Activated CD8-positive, alpha-beta T cell treated with anti-CD3 and anti-CD28 coated beads for 36 hours (primary cell): Measurements from ENCODE around the gene PPP1R27. TPM values are rescaled to one million over a fixed set of nuclear protein-coding genes. Genes with fewer than 3 reads are reported as not detected.

Experiments used
- ATAC-seq: fragments of 200-7000 bp; cut with Tn5 transposase; one replicate; pipeline ENCODE4 v1.10.0; 2021; ENCODE audit warnings: mild to moderate bottlenecking, moderate library complexity
- CTCF ChIA-PET: fragments of 350-600 bp; sonication (Branson Sonifier 250); formaldehyde crosslinking; loops from one replicate; lab custom pipeline; 2021; ENCODE audit warnings: antibody characterized with exemption; lab: Charles Lee
- POLR2A ChIA-PET: fragments of 350-600 bp; sonication (Branson Sonifier 250); formaldehyde crosslinking; loops from one replicate; lab custom pipeline; 2021; ENCODE audit warnings: antibody characterized with exemption; lab: Charles Lee
- DNase-seq: peaks from one replicate; pipeline ENCODE4 v3.0.0-alpha.2; 2020
- H3K27ac Mint-ChIP-seq: one replicate; pipeline ENCODE4 v1.8.0; 2021; ENCODE audit warnings: mild to moderate bottlenecking, mixed read lengths
- H3K27me3 Mint-ChIP-seq: one replicate; pipeline ENCODE4 v1.8.0; 2021; ENCODE audit warnings: mixed read lengths
- H3K36me3 Mint-ChIP-seq: one replicate; pipeline ENCODE4 v1.8.0; 2021; ENCODE audit warnings: low read depth, mixed read lengths
- H3K4me1 Mint-ChIP-seq: one replicate; pipeline ENCODE4 v1.8.0; 2021; ENCODE audit warnings: low read depth, mixed read lengths
- H3K4me3 Mint-ChIP-seq: one replicate; pipeline ENCODE4 v1.8.0; 2021; ENCODE audit warnings: mild to moderate bottlenecking, moderate library complexity, mixed read lengths
- H3K9me3 Mint-ChIP-seq: one replicate; pipeline ENCODE4 v1.8.0; 2021; ENCODE audit warnings: mixed read lengths
- intact Hi-C: fragments of 100-400 bp; cut with micrococcal nuclease; formaldehyde crosslinking; loops from one replicate; pipeline ENCODE4 v1.10.0; 2022
- total RNA-seq, 2 experiments: library from RNA; stranded (reverse); gene quantifications; one replicate each; pipeline ENCODE4 v1.2.3, GENCODE V29; 2021
- TF ChIP-seq, protein P1 (sequence below): fragments of 200-600 bp; IDR thresholded peaks from one replicate; pipeline ENCODE4 v1.8.0; 2022; ENCODE audit warnings: antibody characterized with exemption, mild to moderate bottlenecking

The PPP1R27 gene
- total RNA-seq, 2 experiments from 2014 or later: not detected

DNA sequence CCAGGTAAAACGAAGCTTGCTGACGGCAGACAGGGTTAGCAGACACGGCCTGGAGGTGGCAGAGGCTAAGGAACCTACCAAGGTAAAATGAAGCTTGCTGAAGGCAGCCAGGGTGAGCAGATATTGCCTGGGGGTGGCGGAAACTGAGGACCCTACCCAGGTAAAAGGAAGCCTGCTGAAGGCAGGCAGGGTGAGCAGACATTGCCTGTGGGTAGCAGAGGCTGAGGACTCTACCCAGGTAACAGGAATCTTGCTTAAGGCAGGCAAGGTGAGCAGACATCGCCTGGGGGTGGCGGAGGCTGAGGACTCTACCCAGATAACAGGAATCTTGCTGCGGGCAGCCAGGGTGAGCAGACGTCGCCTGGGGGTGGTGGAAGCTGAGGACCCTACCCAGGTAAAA is 33.5 kb downstream of the PPP1R27 start:
- ChIA-PET POLR2A (interaction anchor here (1.0 kb wide), 1 partner anchor 204 kb away, joined by 3 read pairs; no protein-coding TSS in a partner anchor), CTCF (interaction anchor here (1.6 kb wide), 1 partner anchor 63 kb away, joined by 4 read pairs; no protein-coding TSS in a partner anchor)
- Mint-ChIP-seq H3K27ac (no peak overlapping the region), H3K36me3 (no peaks in the 10 kb centered on the region), H3K4me3 (no peak overlapping the region), H3K9me3 (no peaks in the 10 kb centered on the region), H3K27me3 (peaks cover 29% of the 10 kb centered on the region), H3K4me1 (no peaks in the 10 kb centered on the region)
- no peak for DNase-seq
- intact Hi-C loops: no loop called here
- TF ChIP-seq, protein P1, sequence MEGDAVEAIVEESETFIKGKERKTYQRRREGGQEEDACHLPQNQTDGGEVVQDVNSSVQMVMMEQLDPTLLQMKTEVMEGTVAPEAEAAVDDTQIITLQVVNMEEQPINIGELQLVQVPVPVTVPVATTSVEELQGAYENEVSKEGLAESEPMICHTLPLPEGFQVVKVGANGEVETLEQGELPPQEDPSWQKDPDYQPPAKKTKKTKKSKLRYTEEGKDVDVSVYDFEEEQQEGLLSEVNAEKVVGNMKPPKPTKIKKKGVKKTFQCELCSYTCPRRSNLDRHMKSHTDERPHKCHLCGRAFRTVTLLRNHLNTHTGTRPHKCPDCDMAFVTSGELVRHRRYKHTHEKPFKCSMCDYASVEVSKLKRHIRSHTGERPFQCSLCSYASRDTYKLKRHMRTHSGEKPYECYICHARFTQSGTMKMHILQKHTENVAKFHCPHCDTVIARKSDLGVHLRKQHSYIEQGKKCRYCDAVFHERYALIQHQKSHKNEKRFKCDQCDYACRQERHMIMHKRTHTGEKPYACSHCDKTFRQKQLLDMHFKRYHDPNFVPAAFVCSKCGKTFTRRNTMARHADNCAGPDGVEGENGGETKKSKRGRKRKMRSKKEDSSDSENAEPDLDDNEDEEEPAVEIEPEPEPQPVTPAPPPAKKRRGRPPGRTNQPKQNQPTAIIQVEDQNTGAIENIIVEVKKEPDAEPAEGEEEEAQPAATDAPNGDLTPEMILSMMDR: no peak
- ATAC-seq: no peak

DNA sequence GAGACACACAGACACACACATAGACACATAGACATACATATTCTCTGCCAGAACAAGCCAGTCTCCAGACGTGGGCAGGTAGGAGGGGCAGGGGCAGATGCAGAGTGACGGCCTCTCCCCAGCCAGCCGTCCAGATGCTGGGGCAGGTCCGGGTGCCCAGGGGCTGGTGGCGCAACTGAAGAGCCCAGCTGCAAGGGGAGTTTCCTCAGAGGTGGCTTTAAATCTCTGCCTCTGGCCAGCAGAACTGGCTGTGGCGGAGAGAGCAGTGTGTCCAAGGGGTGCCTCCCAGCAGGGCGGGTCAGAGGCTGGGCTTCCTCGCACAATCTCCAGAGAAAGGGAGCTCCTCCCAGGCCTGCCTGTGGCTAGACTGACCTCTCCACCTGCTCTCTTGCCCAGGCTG is 40.3 kb downstream of the PPP1R27 start:
- H3K9me3 Mint-ChIP-seq: no peaks in the 10 kb centered on the region
- no peaks in the 10 kb centered on the region for H3K36me3 Mint-ChIP-seq
- TF ChIP-seq, protein P1: no peak
- ChIA-PET POLR2A (interaction anchor here (1.0 kb wide), 1 partner anchor 13 kb away, joined by 4 read pairs; no protein-coding TSS in a partner anchor), CTCF (no interaction called here)
- H3K27ac Mint-ChIP-seq: no peak overlapping the region
- H3K4me1 Mint-ChIP-seq: no peaks in the 10 kb centered on the region
- no peak for DNase-seq
- H3K27me3 Mint-ChIP-seq: no peaks in the 10 kb centered on the region
- no peak overlapping the region for H3K4me3 Mint-ChIP-seq
- ATAC-seq: no peak
- intact Hi-C loops: no loop called here

DNA sequence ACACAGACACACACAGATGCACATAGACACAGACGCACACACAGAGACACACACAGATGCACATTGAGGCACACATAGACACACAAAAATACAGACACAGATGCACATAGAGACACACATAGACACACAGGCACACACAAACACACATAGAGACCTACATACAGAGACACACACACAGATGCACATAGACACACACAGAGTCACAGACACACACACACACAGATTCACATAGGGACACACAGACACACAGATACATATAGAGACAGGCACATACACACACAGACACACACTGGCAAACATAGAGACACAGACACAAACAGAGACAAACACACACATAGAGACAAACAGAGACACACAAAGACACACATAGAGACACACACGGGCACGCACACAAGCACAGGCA is 40.8 kb downstream of the PPP1R27 start:
- CTCF ChIA-PET: no interaction called here

DNA sequence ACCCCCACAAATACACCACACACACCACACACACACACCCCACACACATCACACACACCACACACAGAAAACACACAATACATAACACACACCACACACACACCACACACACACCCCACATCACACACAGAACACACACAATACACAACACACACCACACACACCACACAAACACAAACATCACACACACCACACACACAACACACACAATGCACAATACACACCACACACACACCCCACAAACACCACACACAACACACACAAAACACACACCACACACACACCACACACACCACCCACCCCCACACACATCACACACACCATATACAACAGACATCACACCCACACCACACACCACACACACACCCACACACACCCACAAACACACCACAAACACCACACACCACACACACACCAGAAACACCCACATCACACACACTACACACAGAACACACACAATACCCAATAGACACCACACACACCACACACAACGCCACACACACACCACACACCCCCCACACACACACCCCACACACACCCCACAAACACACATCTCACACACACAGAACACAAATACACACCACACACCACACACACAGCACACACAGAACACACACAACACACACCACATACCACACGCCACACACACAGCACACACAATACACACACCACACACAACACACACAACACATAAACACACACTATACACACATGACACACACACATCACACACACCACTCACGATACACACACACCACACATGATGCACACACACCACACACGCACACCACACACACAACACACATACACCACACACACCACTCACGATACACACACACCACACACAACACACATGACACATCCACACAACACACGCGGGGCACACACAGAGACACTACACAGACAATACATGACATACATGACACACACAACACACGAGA is 41.9 kb downstream of the PPP1R27 start:
- no peaks in the 10 kb centered on the region for H3K27me3 Mint-ChIP-seq
- ChIA-PET CTCF (no interaction called here), POLR2A (no interaction called here)
- TF ChIP-seq, protein P1: no peak
- no peaks in the 10 kb centered on the region for H3K36me3 Mint-ChIP-seq
- ATAC-seq (no peak), DNase-seq (no peak)
- H3K9me3 Mint-ChIP-seq: no peaks in the 10 kb centered on the region
- H3K27ac Mint-ChIP-seq: no peak overlapping the region
- no peaks in the 10 kb centered on the region for H3K4me1 Mint-ChIP-seq
- intact Hi-C loops: no loop called here
- H3K4me3 Mint-ChIP-seq: no peak overlapping the region

More for the DNA sequence above, 40.8 kb downstream of the PPP1R27 start:
- no peak overlapping the region for H3K4me3 Mint-ChIP-seq
- ATAC-seq: no peak
- POLR2A ChIA-PET: interaction anchor here (1.0 kb wide), 1 partner anchor 14 kb away, joined by 4 read pairs; no protein-coding TSS in a partner anchor
- H3K27ac Mint-ChIP-seq: no peak overlapping the region
- DNase-seq: no peak
- H3K9me3 Mint-ChIP-seq: no peaks in the 10 kb centered on the region
- TF ChIP-seq, protein P1: no peak
- intact Hi-C loops: no loop called here
- H3K4me1 Mint-ChIP-seq: no peaks in the 10 kb centered on the region
- H3K27me3 Mint-ChIP-seq: no peaks in the 10 kb centered on the region
- no peaks in the 10 kb centered on the region for H3K36me3 Mint-ChIP-seq

Other genes starting within 250 kb of the PPP1R27 start
- gene NPLOC4, start 197.9 kb downstream of the PPP1R27 start, total RNA-seq: 10 to 100 TPM; 75.9 to 87.7 TPM
- under 1 TPM; 0.18 to 0.22 TPM for gene TSPAN10, start 197.9 kb downstream of the PPP1R27 start, total RNA-seq
- 10 to 100 TPM in 1 of 2 experiments, 1 to 10 TPM in 1; 8.9 to 11.4 TPM for gene PDE6G, start 178.5 kb downstream of the PPP1R27 start, total RNA-seq
- 10 to 100 TPM; 50.1 to 52.6 TPM for gene OXLD1, start 168.4 kb downstream of the PPP1R27 start, total RNA-seq
- gene CCDC137, start 168.3 kb downstream of the PPP1R27 start, total RNA-seq: 10 to 100 TPM; 34.1 to 37.2 TPM
- 10 to 100 TPM; 22.3 to 23.5 TPM for gene ARL16, start 151.3 kb downstream of the PPP1R27 start, total RNA-seq
- gene HGS, start 151.0 kb downstream of the PPP1R27 start, total RNA-seq: 100 to 1,000 TPM in 1 of 2 experiments, 10 to 100 TPM in 1; 98.9 to 113 TPM
- 100 to 1,000 TPM; 149 to 152 TPM for gene MRPL12, start 131.7 kb downstream of the PPP1R27 start, total RNA-seq
- gene SLC25A10, start 122.8 kb downstream of the PPP1R27 start, total RNA-seq: 10 to 100 TPM; 29.4 to 30.5 TPM
- gene GCGR, start 30.9 kb downstream of the PPP1R27 start, total RNA-seq: not detected
- gene MCRIP1, start 1.8 kb downstream of the PPP1R27 start, total RNA-seq: 10 to 100 TPM; 55.1 to 56.5 TPM
- gene P4HB, start 25.5 kb upstream of the PPP1R27 start, total RNA-seq: 100 to 1,000 TPM; 408 to 434 TPM
- gene ARHGDIA, start 36.3 kb upstream of the PPP1R27 start, total RNA-seq: 100 to 1,000 TPM; 450 to 470 TPM
- 100 to 1,000 TPM; 241 TPM for gene ALYREF, start 56.5 kb upstream of the PPP1R27 start, total RNA-seq
- gene ANAPC11, start 56.7 kb upstream of the PPP1R27 start, total RNA-seq: 100 to 1,000 TPM; 122 to 130 TPM
- under 1 TPM in 1 of 2 experiments, not detected in 1; 0.18 TPM for gene NPB, start 67.2 kb upstream of the PPP1R27 start, total RNA-seq
- 10 to 100 TPM; 20.5 to 22.6 TPM for gene PCYT2, start 76.3 kb upstream of the PPP1R27 start, total RNA-seq
- gene SIRT7, start 83.1 kb upstream of the PPP1R27 start, total RNA-seq: 10 to 100 TPM; 28.1 to 32.0 TPM
- gene MAFG, start 92.7 kb upstream of the PPP1R27 start, total RNA-seq: 10 to 100 TPM; 12.4 to 14.1 TPM
- gene PYCR1, start 102.2 kb upstream of the PPP1R27 start, total RNA-seq: 100 to 1,000 TPM; 140 to 141 TPM
- gene MYADML2, start 112.2 kb upstream of the PPP1R27 start, total RNA-seq: not detected
- gene NOTUM, start 126.1 kb upstream of the PPP1R27 start, total RNA-seq: under 1 TPM; 0.41 to 0.49 TPM
- gene ASPSCR1, start 142.6 kb upstream of the PPP1R27 start, total RNA-seq: 10 to 100 TPM; 18.7 to 24.5 TPM
- gene CENPX, start 187.8 kb upstream of the PPP1R27 start, total RNA-seq: 10 to 100 TPM; 88.7 to 98.1 TPM
- gene LRRC45, start 188.3 kb upstream of the PPP1R27 start, total RNA-seq: 10 to 100 TPM; 12.9 TPM
- 1 to 10 TPM; 5.5 to 5.8 TPM for gene RAC3, start 196.6 kb upstream of the PPP1R27 start, total RNA-seq
- gene DCXR, start 202.6 kb upstream of the PPP1R27 start, total RNA-seq: 100 to 1,000 TPM in 1 of 2 experiments, 10 to 100 TPM in 1; 99.2 to 101 TPM
- gene RFNG, start 216.8 kb upstream of the PPP1R27 start, total RNA-seq: 10 to 100 TPM; 14.2 to 15.3 TPM
- gene GPS1, start 216.8 kb upstream of the PPP1R27 start, total RNA-seq: 10 to 100 TPM; 82.7 to 88.6 TPM
- gene DUS1L, start 230.8 kb upstream of the PPP1R27 start, total RNA-seq: 100 to 1,000 TPM; 139 to 140 TPM